Measurements from ENCODE around the gene COQ8A.
"Not testable (repeated sequence)": the region's sequence is repeated elsewhere in the genome, so short reads cannot be mapped to it uniquely, and the experiment has no call there.

Gene COQ8A

DNA sequence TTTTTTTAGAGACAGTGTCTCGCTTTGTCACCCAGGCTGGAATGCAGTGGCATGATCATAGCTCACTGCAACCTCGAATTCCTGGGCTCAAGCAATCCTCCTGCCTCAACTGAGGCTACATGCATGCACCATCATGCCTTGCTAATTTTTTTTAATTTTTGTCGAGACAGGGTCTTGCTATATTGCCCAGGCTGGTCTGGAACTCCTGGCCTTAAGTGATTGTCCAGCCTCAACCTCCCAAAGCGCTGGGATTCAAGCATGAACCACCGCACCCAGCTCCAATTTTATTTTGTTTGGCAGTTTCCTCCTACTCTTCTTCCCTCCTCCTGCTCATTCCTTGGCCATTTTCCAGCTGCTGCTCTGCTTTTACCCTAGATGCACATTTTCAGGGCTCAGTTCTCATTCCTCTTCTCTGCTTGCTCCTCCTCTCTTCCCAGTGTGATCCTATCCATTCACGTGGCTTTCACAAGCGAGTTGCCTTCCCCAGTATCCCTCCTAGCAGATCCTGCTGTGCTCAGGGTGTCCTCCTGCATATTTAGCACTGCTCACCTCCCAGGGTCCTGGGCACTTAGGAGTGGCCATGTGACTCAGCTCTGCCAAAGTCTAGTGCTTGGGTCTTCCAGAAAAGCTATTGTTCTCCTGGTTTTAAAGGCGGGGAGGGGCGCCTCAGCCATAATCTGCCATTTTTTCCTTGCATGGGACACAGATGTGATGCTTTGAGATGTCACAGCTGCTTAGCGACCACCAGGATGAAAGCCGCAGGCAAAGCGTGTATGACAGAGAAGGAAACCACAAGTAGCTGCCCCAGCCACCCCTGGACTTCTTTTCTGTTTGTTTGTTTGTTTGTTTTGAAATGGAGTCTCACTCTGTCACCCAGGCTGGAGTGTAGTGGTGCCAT lies 36.0 kb upstream of the COQ8A start:
- FAIRE-seq (no peak), DNase-seq (ENCODE audit: insufficient read length) (no peak)
- TF ChIP-seq TAF1 (IDR thresholded peaks at IDR 0.05; ENCODE audit: borderline replicate concordance, low read depth, low read length) (no peak), POLR2AphosphoS5 (IDR thresholded peaks at IDR 0.05; ENCODE audit: low read depth, low read length) (no peak), POLR2A (IDR thresholded peaks at IDR 0.05; ENCODE audit: low read depth, low read length) (no peak)

DNA sequence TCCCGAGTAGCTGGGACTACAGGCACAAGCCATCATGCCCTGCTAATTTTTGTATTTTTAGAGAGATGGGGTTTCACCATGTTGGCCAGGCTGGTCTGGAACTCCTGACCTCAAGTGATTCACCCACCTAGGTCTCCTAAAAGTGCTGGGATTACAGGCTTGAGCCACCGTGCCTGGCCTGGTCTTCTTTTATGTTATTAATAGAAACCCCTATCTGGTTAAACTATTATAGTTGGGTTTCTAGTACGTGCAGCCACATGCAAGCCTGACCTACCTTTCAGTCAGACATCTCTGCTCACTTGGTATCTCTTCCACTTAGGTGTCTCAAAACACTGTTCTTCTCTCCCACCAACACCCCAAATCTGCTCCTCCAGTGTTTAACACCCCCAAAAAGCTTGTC lies 35.3 kb upstream of the COQ8A start:
- TF ChIP-seq POLR2A (IDR thresholded peaks at IDR 0.05; ENCODE audit: low read depth, low read length) (no peak), TAF1 (IDR thresholded peaks at IDR 0.05; ENCODE audit: borderline replicate concordance, low read depth, low read length) (no peak), POLR2AphosphoS5 (IDR thresholded peaks at IDR 0.05; ENCODE audit: low read depth, low read length) (no peak)
- no peak for DNase-seq (ENCODE audit: insufficient read length)
- no peak for FAIRE-seq

DNA sequence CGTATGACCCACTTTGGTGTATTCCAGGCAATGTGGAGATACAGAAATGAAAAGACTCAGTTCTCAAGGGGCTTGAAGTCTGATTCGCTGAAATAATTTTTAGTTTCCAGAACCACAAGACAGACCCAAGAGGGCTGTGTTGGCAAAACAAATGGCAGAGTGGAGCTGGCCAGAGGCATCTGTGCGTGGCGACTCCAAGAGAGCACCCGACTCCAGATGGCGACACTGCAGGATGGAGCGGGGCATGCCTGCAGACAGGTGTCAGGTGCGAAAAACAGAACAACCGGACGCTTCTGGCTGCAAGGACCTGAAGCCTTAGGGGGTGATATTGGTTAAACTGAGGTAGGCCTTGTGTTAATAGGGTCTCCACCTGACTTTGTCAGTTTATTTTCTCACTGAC lies 31.7 kb upstream of the COQ8A start:
- FAIRE-seq (no peak), DNase-seq (ENCODE audit: insufficient read length) (no peak)
- no peak for TF ChIP-seq POLR2AphosphoS5 (IDR thresholded peaks at IDR 0.05; ENCODE audit: low read depth, low read length)
- no peak for TF ChIP-seq POLR2A (IDR thresholded peaks at IDR 0.05; ENCODE audit: low read depth, low read length)
- no peak for TF ChIP-seq TAF1 (IDR thresholded peaks at IDR 0.05; ENCODE audit: borderline replicate concordance, low read depth, low read length)

DNA sequence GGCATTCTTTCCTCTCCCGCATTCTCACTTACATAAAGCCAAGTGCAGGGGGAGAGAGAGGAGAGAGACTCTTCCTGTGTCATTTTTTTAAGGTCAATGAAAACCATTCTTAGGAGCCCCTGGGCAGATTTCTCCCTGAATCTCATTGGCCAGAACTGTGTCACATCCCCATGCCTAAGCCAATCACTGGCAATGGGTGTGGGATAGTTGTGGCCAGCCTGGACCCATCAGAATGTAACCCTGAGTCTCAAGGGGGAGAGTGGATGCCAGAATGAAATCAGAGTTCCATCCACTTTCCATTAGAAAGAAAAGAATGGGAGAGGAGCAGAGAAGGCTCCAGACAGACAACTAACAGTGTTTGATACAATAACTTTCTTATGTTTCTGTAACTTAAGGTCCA lies 31.2 kb upstream of the COQ8A start:
- FAIRE-seq, result no peak
- DNase-seq (ENCODE audit: insufficient read length), result no peak
- no peak for TF ChIP-seq TAF1 (IDR thresholded peaks at IDR 0.05; ENCODE audit: borderline replicate concordance, low read depth, low read length)
- TF ChIP-seq POLR2AphosphoS5 (IDR thresholded peaks at IDR 0.05; ENCODE audit: low read depth, low read length), result no peak

DNA sequence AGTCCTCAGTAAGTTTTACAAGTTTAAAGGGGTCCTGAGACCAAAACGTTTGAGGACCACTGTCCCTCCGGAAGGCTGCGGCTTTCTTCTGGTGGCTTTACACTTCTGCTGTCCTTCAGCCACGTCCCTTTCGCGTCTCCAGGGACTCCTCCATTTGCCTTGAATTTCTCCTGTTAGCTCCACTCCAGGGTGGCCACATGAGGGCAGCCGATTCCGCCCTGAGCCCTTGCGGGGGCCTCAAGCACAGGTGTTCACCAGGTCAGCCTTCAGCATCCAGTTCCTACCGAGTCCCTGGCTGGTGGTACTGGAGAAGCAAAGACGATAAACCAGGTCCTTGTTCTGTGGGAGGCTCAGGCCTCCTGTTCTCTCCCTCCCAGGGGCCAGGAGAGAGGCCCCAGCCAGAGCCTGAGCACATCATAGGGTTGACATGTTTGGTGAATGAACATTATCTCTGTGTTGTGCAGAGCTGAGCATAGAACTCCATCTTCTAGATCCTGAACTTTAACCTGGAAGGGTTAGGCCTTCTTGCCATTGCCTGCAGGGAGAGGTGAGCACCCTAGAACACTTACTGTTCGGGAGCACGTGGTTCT lies 27.4 kb upstream of the COQ8A start:
- FAIRE-seq, result peak; percentile 84
- DNase-seq (ENCODE audit: insufficient read length), result peak; percentile 62
- no peak for TF ChIP-seq POLR2AphosphoS5 (IDR thresholded peaks at IDR 0.05; ENCODE audit: low read depth, low read length)

DNA sequence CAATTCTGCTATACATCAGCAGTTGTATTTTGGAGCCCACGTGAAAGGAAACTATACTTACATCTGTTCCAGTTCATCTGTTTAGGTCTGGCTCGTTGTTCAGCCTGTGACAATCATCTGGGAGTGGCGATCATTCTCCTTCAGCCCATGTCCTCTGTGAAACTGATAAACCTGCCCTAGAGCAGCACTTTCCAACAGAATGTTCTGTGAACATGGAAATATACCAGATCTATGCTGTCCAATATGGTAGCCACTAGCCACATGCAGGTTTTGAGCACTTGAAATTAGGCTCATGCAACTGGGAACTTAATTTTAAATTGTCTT lies 24.5 kb upstream of the COQ8A start:
- no peak for DNase-seq (ENCODE audit: insufficient read length)
- TF ChIP-seq POLR2A (IDR thresholded peaks at IDR 0.05; ENCODE audit: low read depth, low read length) (no peak), POLR2AphosphoS5 (IDR thresholded peaks at IDR 0.05; ENCODE audit: low read depth, low read length) (no peak)
- FAIRE-seq, result no peak

DNA sequence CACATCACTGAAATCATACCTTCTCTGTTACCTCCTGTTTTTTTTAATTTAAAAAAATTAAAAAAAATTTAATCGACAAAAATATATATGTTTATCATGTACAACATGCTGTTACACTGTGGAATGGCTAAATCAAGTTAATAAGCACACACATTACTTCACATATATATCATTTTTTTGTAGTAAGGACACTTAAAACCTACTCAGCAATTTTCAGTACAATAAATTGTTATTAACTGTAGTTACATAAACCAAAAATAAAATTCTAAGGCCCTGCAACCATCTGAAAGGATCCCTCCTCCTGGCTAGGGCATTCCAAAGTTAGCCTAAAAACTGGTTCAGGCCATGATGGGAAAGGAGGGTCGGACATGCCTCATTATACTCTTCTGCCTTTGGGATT lies 23.6 kb upstream of the COQ8A start:
- no peak for DNase-seq (ENCODE audit: insufficient read length)
- FAIRE-seq, result no peak
- no peak for TF ChIP-seq POLR2AphosphoS5 (IDR thresholded peaks at IDR 0.05; ENCODE audit: low read depth, low read length)
- TF ChIP-seq POLR2A (IDR thresholded peaks at IDR 0.05; ENCODE audit: low read depth, low read length), result no peak
- TF ChIP-seq TAF1 (IDR thresholded peaks at IDR 0.05; ENCODE audit: borderline replicate concordance, low read depth, low read length), result no peak

DNA sequence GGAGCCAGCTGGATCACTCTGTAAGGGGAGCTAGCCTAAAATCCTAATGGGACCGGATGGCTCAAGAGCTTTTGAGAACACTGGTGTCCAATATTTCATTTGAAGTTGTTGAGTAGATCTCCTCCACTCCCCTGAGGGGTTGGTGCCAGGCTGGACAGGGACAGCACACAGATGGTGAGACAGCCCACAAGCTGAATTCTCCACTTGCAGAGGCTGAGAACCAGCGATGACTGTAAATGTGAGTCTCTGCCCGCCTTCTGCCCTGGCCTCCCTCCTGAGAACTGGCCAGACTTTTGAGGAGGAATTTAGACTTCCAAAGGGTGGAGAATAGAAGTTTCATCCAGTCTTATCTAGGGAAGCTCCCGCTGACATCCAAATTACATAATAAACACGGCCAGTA lies 20.5 kb upstream of the COQ8A start:
- DNase-seq (ENCODE audit: insufficient read length) (no peak), FAIRE-seq (no peak)
- no peak for TF ChIP-seq TAF1 (IDR thresholded peaks at IDR 0.05; ENCODE audit: borderline replicate concordance, low read depth, low read length)
- no peak for TF ChIP-seq POLR2AphosphoS5 (IDR thresholded peaks at IDR 0.05; ENCODE audit: low read depth, low read length)
- no peak for TF ChIP-seq POLR2A (IDR thresholded peaks at IDR 0.05; ENCODE audit: low read depth, low read length)

DNA sequence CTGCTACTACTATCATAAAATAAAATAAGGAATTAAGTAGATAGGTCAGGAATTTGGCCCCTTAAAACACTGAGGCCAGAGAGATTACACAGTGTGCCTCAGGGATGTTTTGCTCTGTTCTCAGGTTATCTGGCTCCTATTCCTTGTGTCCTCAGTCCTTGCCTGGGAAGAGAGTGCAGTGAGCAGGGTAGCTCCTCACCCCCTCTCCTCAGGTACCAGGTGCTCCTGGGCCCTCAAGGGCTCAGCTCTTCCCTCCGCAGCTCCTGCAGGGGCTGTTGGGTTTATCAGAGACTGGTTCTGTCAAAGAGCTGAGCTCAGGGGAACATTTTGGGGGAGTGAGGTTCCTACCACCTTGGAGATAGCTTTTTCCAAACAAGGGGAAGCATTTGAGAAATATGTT lies 20.1 kb upstream of the COQ8A start:
- DNase-seq (ENCODE audit: insufficient read length) (no peak), FAIRE-seq (no peak)
- TF ChIP-seq POLR2A (IDR thresholded peaks at IDR 0.05; ENCODE audit: low read depth, low read length), result no peak
- TF ChIP-seq POLR2AphosphoS5 (IDR thresholded peaks at IDR 0.05; ENCODE audit: low read depth, low read length), result no peak
- TF ChIP-seq TAF1 (IDR thresholded peaks at IDR 0.05; ENCODE audit: borderline replicate concordance, low read depth, low read length), result no peak

DNA sequence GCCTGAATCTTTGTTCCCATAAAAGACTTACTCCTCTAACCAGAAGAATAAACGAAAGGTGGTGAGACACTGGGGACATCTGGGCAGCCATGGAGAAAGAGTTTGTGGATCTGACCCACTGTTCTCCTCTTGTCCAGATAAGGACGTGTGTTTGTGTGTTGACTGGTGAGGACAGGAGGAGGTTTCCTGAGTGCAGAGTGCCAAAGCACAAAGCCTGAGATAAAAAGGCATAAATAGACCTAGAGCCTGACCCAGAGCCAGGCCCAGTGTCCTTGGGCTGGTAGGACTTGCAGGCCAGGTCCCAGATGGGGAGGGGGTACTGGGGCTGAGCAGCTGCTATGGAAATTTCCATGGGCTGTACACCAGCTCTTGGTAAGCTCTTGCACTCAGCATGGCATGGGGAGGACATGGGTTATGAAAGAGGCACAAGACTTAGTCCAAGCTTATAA lies 19.6 kb upstream of the COQ8A start:
- no peak for TF ChIP-seq TAF1 (IDR thresholded peaks at IDR 0.05; ENCODE audit: borderline replicate concordance, low read depth, low read length)
- TF ChIP-seq POLR2A (IDR thresholded peaks at IDR 0.05; ENCODE audit: low read depth, low read length), result no peak
- TF ChIP-seq POLR2AphosphoS5 (IDR thresholded peaks at IDR 0.05; ENCODE audit: low read depth, low read length), result no peak
- no peak for FAIRE-seq
- DNase-seq (ENCODE audit: insufficient read length), result no peak

DNA sequence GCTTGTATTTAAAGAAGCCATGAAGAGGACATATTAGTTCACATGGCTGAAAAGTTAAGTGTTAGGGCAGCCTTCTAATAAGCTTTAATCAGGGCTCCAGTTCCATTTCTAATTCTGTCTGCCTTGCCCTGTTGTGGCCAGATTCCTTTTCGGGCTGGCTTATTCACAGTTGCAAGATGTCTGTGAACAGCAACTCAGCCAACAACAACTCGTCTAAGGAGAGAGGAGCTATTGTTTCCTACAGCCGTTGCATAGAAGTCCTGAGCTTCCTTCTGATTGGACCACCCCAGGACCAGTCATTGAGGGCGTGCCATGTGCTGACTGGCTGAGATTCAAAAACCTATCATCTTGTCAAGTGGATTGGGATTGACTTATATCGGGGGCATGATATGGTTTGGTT lies 18.6 kb upstream of the COQ8A start:
- no peak for TF ChIP-seq POLR2A (IDR thresholded peaks at IDR 0.05; ENCODE audit: low read depth, low read length)
- TF ChIP-seq POLR2AphosphoS5 (IDR thresholded peaks at IDR 0.05; ENCODE audit: low read depth, low read length), result no peak
- no peak for TF ChIP-seq TAF1 (IDR thresholded peaks at IDR 0.05; ENCODE audit: borderline replicate concordance, low read depth, low read length)
- DNase-seq (ENCODE audit: insufficient read length) (no peak), FAIRE-seq (no peak)

DNA sequence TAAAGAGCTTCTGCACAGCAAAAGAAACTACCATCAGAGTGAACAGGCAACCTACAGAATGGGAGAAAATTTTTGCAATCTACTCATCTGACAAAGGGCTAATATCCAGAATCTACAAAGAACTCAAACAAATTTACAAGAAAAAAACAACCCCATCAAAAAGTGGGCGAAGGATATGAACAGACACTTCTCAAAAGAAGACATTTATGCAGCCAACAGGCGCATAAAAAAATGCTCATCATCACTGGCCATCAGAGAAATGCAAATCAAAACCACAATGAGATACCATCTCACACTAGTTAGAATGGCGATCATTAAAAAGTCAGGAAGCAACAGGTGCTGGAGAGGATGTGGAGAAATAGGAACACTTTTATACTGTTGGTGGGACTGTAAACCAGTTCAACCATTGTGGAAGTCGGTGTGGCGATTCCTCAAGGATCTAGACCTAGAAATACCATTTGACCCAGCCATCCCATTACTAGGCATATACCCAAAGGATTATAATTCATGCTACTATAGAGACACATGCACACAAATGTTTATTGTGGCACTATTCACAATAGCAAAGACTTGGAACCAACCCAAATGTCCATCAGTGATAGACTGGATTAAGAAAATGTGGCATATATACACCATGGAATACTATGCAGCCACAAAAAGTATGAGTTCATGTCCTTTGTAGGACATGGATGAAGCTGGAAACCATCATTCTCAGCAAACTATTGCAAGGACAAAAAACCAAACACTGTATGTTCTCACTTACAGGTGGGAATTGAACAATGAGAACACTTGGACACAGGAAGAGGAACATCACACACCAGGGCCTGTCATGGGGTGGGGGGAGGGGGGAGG lies 10.6 kb upstream of the COQ8A start:
- not testable (repeated sequence) for FAIRE-seq; DNase-seq (ENCODE audit: insufficient read length)
